ENCODE measurements around the gene LBH.
"Not testable (repeated sequence)": the region's sequence is repeated elsewhere in the genome, so short reads cannot be mapped to it uniquely, and the experiment has no call there.

Gene LBH

GRCh38 chr2:30259827-30260679 is 28.7 kb downstream of the LBH start:
- no peak for DNase-seq

GRCh38 chr2:30260941-30261340 is 29.6 kb downstream of the LBH start:
- no peak for DNase-seq

- DNase-seq: no peak
These were observed 30.4 kb downstream of the LBH start for GRCh38 chr2:30261695-30262211.

GRCh38 chr2:30262716-30263309 is 31.5 kb downstream of the LBH start:
- no peak for DNase-seq

GRCh38 chr2:30264274-30264673 is 32.9 kb downstream of the LBH start:
- no peak for DNase-seq

- no peak for DNase-seq
These were observed 34.0 kb downstream of the LBH start for GRCh38 chr2:30265052-30266015.

GRCh38 chr2:30266051-30266621 is 34.8 kb downstream of the LBH start:
- DNase-seq: peak; percentile 21

GRCh38 chr2:30266705-30267104 is 35.4 kb downstream of the LBH start:
- DNase-seq: no peak

- no peak for DNase-seq
These were observed 36.0 kb downstream of the LBH start for GRCh38 chr2:30267161-30267975.

GRCh38 chr2:30268296-30268871 is 37.0 kb downstream of the LBH start:
- no peak for DNase-seq

GRCh38 chr2:30269114-30269770 is 37.9 kb downstream of the LBH start:
- not testable (repeated sequence) for DNase-seq

GRCh38 chr2:30269771-30270145 is 38.4 kb downstream of the LBH start:
- DNase-seq: no peak

- DNase-seq: no peak
These were observed 38.8 kb downstream of the LBH start for GRCh38 chr2:30270166-30270565.

GRCh38 chr2:30271301-30271700 is 40.0 kb downstream of the LBH start:
- no peak for DNase-seq

GRCh38 chr2:30272286-30272685 is 41.0 kb downstream of the LBH start:
- DNase-seq: no peak

GRCh38 chr2:30272761-30273573 is 41.6 kb downstream of the LBH start:
- no peak for DNase-seq

- DNase-seq: no peak
These were observed 42.2 kb downstream of the LBH start for GRCh38 chr2:30273574-30273929.

GRCh38 chr2:30275256-30275655 is 43.9 kb downstream of the LBH start:
- no peak for DNase-seq

GRCh38 chr2:30276455-30276911 is 45.1 kb downstream of the LBH start:
- DNase-seq: no peak

GRCh38 chr2:30277582-30277981 is 46.2 kb downstream of the LBH start:
- DNase-seq: no peak
